HepG2 (cell line): ENCODE results near the gene ITIH2. TPM values are rescaled to one million over a fixed set of nuclear protein-coding genes. Genes with fewer than 3 reads are reported as not detected.

Experiments
- GMEB2 ChIP-seq: IDR thresholded peaks from 2 replicates; pipeline ENCODE4 v1.6.1; 2016; ENCODE audit warnings: missing biosample characterization, missing genetic modification reagents, low read depth
- HNRNPK ChIP-seq: fragments of 200-400 bp; formaldehyde crosslinking; IDR thresholded peaks from 2 replicates; pipeline ENCODE4 v1.6.1; 2018; ENCODE audit warnings: low read length, low read depth, moderate library complexity, mild to moderate bottlenecking; ENCODE audit not compliant: poor library complexity, severe bottlenecking
- MLLT10 ChIP-seq: sonication (generic); formaldehyde crosslinking; IDR thresholded peaks from 2 replicates; pipeline ENCODE4 v1.4.0; 2020; ENCODE audit warnings: missing genetic modification reagents
- RORA ChIP-seq: sonication (generic); formaldehyde crosslinking; IDR thresholded peaks from 2 replicates; pipeline ENCODE4 v1.5.0; 2020; ENCODE audit warnings: mild to moderate bottlenecking, missing genetic modification reagents, moderate library complexity
- SNRNP70 ChIP-seq: fragments of 200-400 bp; formaldehyde crosslinking; IDR thresholded peaks from 2 replicates; pipeline ENCODE4 v1.6.1; 2017; ENCODE audit warnings: mild to moderate bottlenecking, low read depth, low read length, moderate library complexity
- ZFP37 ChIP-seq: sonication (generic); formaldehyde crosslinking; IDR thresholded peaks from 2 replicates; pipeline ENCODE4 v1.4.0; 2020; ENCODE audit warnings: missing genetic modification reagents, borderline replicate concordance
- ZHX2 ChIP-seq, 2 experiments: sonication (generic) in 1 of 2; formaldehyde crosslinking in 1 of 2; IDR thresholded peaks; 2 replicates each; pipeline versions ENCODE4 v1.6.1 to v1.9.0; 2014 to 2022; ENCODE audit warnings: antibody characterized with exemption in 1 of 2, borderline replicate concordance in 1 of 2, inconsistent platforms in 1 of 2, low read depth in 1 of 2, missing genetic modification reagents in 1 of 2
- ZNF142 ChIP-seq: sonication (generic); formaldehyde crosslinking; IDR thresholded peaks from 2 replicates; pipeline ENCODE4 v1.4.0; 2020; ENCODE audit warnings: missing genetic modification reagents
- ZNF232 ChIP-seq: sonication (generic); formaldehyde crosslinking; IDR thresholded peaks from 2 replicates; pipeline ENCODE4 v1.4.0; 2020; ENCODE audit warnings: missing genetic modification reagents, borderline replicate concordance
- ZNF275 ChIP-seq: sonication (generic); formaldehyde crosslinking; IDR thresholded peaks from 2 replicates; pipeline ENCODE4 v1.8.0; 2022; ENCODE audit warnings: missing genetic modification reagents, mild to moderate bottlenecking, inconsistent platforms, borderline replicate concordance
- ZNF30 ChIP-seq: sonication (generic); formaldehyde crosslinking; IDR thresholded peaks from 2 replicates; pipeline ENCODE4 v1.5.0; 2020; ENCODE audit warnings: mild to moderate bottlenecking, missing genetic modification reagents
- ZNF430 ChIP-seq: sonication (generic); formaldehyde crosslinking; IDR thresholded peaks from 2 replicates; pipeline ENCODE4 v1.9.0; 2021; ENCODE audit warnings: mild to moderate bottlenecking, missing genetic modification reagents
- ZNF44 ChIP-seq: sonication (generic); formaldehyde crosslinking; IDR thresholded peaks from 2 replicates; pipeline ENCODE4 v1.5.1; 2020; ENCODE audit warnings: mild to moderate bottlenecking, missing genetic modification reagents
- polyA plus RNA-seq, 8 experiments: library from polyadenylated mRNA; depleted of rRNA in 3 of 8; stranded (reverse) in 7 of 8; unstranded in 1 of 8; fragments of >200 nt; fragmentation: Illumina TruSeq in 4 of 8; extraction: Trizol in 4 of 8; gene quantifications; 2 replicates each; pipeline versions ENCODE4 v1.2.1 to v1.2.3, GENCODE V29; 2011 to 2016; ENCODE audit warnings: low read depth in 4 of 8, missing spikeins in 1 of 8, mixed read lengths in 1 of 8; ENCODE audit not compliant: insufficient read depth in 1 of 8
- total RNA-seq, 5 experiments: library from RNA; depleted of rRNA; stranded (reverse); fragments of >200 nt; fragmentation: Illumina TruSeq; extraction: Trizol; gene quantifications; 2 replicates each; pipeline ENCODE4 v1.2.3, GENCODE V29; 2016; ENCODE audit warnings: low read depth in 1 of 5

ITIH2 gene
- total and polyA plus RNA-seq, 2 of the 13 experiments (the other 11 are each of a cell fraction or from before 2014, with no cell fraction given) = 1,197 to 1,427 TPM

GRCh38 chr10:7703140-7703539, at the start of gene ITIH2 (continued):
- TF ChIP-seq RORA (CRISPR knock-in tag) = no peak
- TF ChIP-seq ZNF44 (CRISPR knock-in tag) = no peak
- no peak for TF ChIP-seq SNRNP70
- peak; percentile 85; the same call in 1 of the 2 replicates for TF ChIP-seq MLLT10 (CRISPR knock-in tag)
- TF ChIP-seq HNRNPK = no peak
- TF ChIP-seq ZHX2 (IDR thresholded peaks at IDR 0.05; ENCODE audit: low read depth) = no peak
- TF ChIP-seq ZHX2 (CRISPR knock-in tag; IDR thresholded peaks at IDR 0.05; ENCODE audit: borderline replicate concordance) = no peak
- no peak for TF ChIP-seq ZNF275 (CRISPR knock-in tag)
- no peak for TF ChIP-seq GMEB2 (CRISPR knock-in tag)
- TF ChIP-seq ZNF232 (CRISPR knock-in tag) = no peak
- no peak for TF ChIP-seq ZNF30 (CRISPR knock-in tag)
- no peak; the same call in 1 of the 2 replicates for TF ChIP-seq ZNF430 (CRISPR knock-in tag)
- no peak for TF ChIP-seq ZNF142
- TF ChIP-seq ZFP37 (CRISPR knock-in tag) = no peak
